Measurements from ENCODE around the gene TMEM117.

Gene TMEM117

GRCh38 chr12:44159216-44159615 lies 323.3 kb downstream of the TMEM117 start (continued):
- TF ChIP-seq ZNF18 (tag by site-specific recombination; IDR thresholded peaks at IDR 0.05) (no peak), KLF8 (tag by site-specific recombination; IDR thresholded peaks at IDR 0.05) (no peak), YY2 (tag by site-specific recombination; IDR thresholded peaks at IDR 0.05) (no peak), ZNF677 (tag by site-specific recombination; IDR thresholded peaks at IDR 0.05) (no peak)
- TF ChIP-seq, protein P1, sequence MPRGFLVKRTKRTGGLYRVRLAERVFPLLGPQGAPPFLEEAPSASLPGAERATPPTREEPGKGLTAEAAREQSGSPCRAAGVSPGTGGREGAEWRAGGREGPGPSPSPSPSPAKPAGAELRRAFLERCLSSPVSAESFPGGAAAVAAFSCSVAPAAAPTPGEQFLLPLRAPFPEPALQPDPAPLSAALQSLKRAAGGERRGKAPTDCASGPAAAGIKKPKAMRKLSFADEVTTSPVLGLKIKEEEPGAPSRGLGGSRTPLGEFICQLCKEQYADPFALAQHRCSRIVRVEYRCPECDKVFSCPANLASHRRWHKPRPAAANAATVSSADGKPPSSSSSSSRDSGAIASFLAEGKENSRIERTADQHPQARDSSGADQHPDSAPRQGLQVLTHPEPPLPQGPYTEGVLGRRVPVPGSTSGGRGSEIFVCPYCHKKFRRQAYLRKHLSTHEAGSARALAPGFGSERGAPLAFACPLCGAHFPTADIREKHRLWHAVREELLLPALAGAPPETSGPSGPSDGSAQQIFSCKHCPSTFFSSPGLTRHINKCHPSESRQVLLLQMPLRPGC (tag by site-specific recombination; IDR thresholded peaks at IDR 0.05): no peak
- TF ChIP-seq, protein P2, sequence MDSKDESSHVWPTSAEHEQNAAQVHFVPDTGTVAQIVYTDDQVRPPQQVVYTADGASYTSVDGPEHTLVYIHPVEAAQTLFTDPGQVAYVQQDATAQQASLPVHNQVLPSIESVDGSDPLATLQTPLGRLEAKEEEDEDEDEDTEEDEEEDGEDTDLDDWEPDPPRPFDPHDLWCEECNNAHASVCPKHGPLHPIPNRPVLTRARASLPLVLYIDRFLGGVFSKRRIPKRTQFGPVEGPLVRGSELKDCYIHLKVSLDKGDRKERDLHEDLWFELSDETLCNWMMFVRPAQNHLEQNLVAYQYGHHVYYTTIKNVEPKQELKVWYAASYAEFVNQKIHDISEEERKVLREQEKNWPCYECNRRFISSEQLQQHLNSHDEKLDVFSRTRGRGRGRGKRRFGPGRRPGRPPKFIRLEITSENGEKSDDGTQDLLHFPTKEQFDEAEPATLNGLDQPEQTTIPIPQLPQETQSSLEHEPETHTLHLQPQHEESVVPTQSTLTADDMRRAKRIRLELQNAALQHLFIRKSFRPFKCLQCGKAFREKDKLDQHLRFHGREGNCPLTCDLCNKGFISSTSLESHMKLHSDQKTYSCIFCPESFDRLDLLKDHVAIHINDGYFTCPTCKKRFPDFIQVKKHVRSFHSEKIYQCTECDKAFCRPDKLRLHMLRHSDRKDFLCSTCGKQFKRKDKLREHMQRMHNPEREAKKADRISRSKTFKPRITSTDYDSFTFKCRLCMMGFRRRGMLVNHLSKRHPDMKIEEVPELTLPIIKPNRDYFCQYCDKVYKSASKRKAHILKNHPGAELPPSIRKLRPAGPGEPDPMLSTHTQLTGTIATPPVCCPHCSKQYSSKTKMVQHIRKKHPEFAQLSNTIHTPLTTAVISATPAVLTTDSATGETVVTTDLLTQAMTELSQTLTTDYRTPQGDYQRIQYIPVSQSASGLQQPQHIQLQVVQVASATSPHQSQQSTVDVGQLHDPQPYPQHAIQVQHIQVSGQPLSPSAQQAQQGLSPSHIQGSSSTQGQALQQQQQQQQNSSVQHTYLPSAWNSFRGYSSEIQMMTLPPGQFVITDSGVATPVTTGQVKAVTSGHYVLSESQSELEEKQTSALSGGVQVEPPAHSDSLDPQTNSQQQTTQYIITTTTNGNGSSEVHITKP (tag by site-specific recombination; IDR thresholded peaks at IDR 0.05): no peak

GRCh38 chr12:44159862-44160261 lies 324.0 kb downstream of the TMEM117 start:
- no peak overlapping the region for H3K4me3 ChIP-seq (ENCODE audit: low read depth, low read length)
- TF ChIP-seq ZNF555 (tag by site-specific recombination; conservative IDR thresholded peaks at IDR 0.05) (no peak), ZNF560 (tag by site-specific recombination; IDR thresholded peaks at IDR 0.05; ENCODE audit: borderline replicate concordance) (no peak), ZNF221 (tag by site-specific recombination; IDR thresholded peaks at IDR 0.05; ENCODE audit: borderline replicate concordance) (no peak), KLF9 (tag by site-specific recombination; IDR thresholded peaks at IDR 0.05; ENCODE audit: low read depth) (no peak), ZNF549 (tag by site-specific recombination; IDR thresholded peaks at IDR 0.05) (no peak)

DNA sequence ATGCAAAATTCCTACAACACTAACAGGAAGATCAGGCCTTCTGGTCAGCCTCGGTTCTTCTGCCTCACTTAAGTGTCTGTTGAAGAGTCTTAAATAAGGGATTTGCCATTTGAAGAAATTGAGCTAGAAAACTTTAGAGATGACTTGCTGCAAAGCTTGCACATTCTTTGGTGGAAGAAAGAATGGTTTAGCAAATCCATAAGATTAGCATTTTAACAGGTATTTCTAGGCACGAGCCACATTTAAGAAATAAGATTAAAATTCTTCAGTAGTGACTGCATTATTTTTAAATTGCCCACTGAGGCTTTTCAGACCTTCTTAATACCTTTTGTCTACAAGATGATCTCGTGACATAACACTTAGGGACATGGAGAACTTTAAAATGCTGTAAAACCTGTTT lies 327.1 kb downstream of the TMEM117 start:
- POLR2A ChIA-PET: no interaction called here
- H3K4me1 ChIP-seq (ENCODE audit: control insufficient read depth, insufficient read depth, low read length): no peaks in the 10 kb centered on the region
- no peaks in the 10 kb centered on the region for H3K36me3 ChIP-seq (ENCODE audit: control insufficient read depth in 2 of 2, insufficient read depth in 1 of 2, low read length in 2 of 2)
- H3K4me3 ChIP-seq (ENCODE audit: low read depth, low read length): no peak overlapping the region
- CTCF ChIA-PET: no interaction called here
- no peaks in the 10 kb centered on the region for H3K9me3 ChIP-seq (ENCODE audit: control insufficient read depth, insufficient read depth, low read depth, low read length)
- TF ChIP-seq ZNF112 (tag by site-specific recombination; IDR thresholded peaks at IDR 0.05): no peak
- no peak for TF ChIP-seq ZBTB21 (tag by site-specific recombination; IDR thresholded peaks at IDR 0.05)
- no peak for TF ChIP-seq ZNF398 (tag by site-specific recombination; IDR thresholded peaks at IDR 0.05)
- no peak for TF ChIP-seq ZNF571 (tag by site-specific recombination; IDR thresholded peaks at IDR 0.05)
- no peak overlapping the region for H3K27ac ChIP-seq (ENCODE audit: extremely low read depth, low read depth, low read length)

More at GRCh38 chr12:44159862-44160261, 324.0 kb downstream of the TMEM117 start:
- H3K9me3 ChIP-seq (ENCODE audit: control insufficient read depth, insufficient read depth, low read depth, low read length): no peaks in the 10 kb centered on the region
- POLR2A ChIA-PET: no interaction called here
- H3K27ac ChIP-seq (ENCODE audit: extremely low read depth, low read depth, low read length): no peak overlapping the region
- H3K4me1 ChIP-seq (ENCODE audit: control insufficient read depth, insufficient read depth, low read length): no peaks in the 10 kb centered on the region
- H3K36me3 ChIP-seq (ENCODE audit: control insufficient read depth in 2 of 2, insufficient read depth in 1 of 2, low read length in 2 of 2): no peaks in the 10 kb centered on the region
- CTCF ChIA-PET: no interaction called here
